Adrenal gland (tissue), 12 donors: ENCODE results near the gene PTGDR2. TPM values are rescaled to one million over a fixed set of nuclear protein-coding genes. Genes with fewer than 3 reads are reported as not detected.

ENCODE experiments used
- DNase-seq, 7 donors: peaks; one replicate each; pipeline ENCODE4 v3.0.0-alpha.2; 2019 to 2020
- H3K27ac ChIP-seq, 5 donors: fragments of 200-600 bp; sonication (generic) in 4 of 5; 1 replicate in 3 of 5; 2 replicates in 2 of 5; pipeline versions ENCODE4 v1.5.1 to v1.8.0; 2016 to 2020; ENCODE audit warnings: mild to moderate bottlenecking in 1 of 5
- H3K27me3 ChIP-seq: fragments of 200-600 bp; 2 replicates; pipeline ENCODE4 v1.8.0; 2021
- H3K36me3 ChIP-seq, 2 donors: fragments of 200-600 bp; replicated peaks in 1 of 2; 1 replicate in 1 of 2; 2 replicates in 1 of 2; pipeline versions ENCODE4 v1.5.1 to v1.8.0; 2018 to 2022
- H3K4me1 ChIP-seq, 2 donors: fragments of 200-600 bp; replicated peaks in 1 of 2; 1 replicate in 1 of 2; 2 replicates in 1 of 2; pipeline versions ENCODE4 v1.5.1 to v1.8.0; 2018 to 2021
- H3K4me3 ChIP-seq, 4 donors: fragments of 200-600 bp; sonication (generic) in 3 of 4; one replicate each; pipeline ENCODE4 v1.5.1; 2016 to 2018
- H3K9me3 ChIP-seq, 3 donors: fragments of 200-600 bp; sonication (generic) in 1 of 3; replicated peaks in 1 of 3; 1 replicate in 2 of 3; 2 replicates in 1 of 3; pipeline versions ENCODE4 v1.5.1 to v1.8.0; 2016 to 2021
- POLR2A ChIP-seq, 2 donors: fragments of 450-650 bp; IDR thresholded peaks; one replicate each; pipeline ENCODE4 v1.6.1; 2017; ENCODE audit warnings: antibody characterized with exemption in 2 of 2, mild to moderate bottlenecking in 2 of 2, moderate library complexity in 1 of 2
- WGBS, 4 donors: extraction: QIAGEN DNeasy Blood & Tissue Kit in 2 of 4; methylation state at CpG; one replicate each; pipeline versions ENCODE4 v1.1.5 to v1.1.7; 2013 to 2017; 5-methylcytosine and 5-hydroxymethylcytosine counted together
- intact Hi-C, 2 donors: fragments of 100-400 bp; cut with DNase I; formaldehyde crosslinking; loops; one replicate each; pipeline versions ENCODE4 v1.14.1 to v1.15.0; 2022 to 2023
- polyA plus RNA-seq, 3 donors: library from polyadenylated mRNA; stranded (reverse); fragments of 200-250 nt in 2 of 3; fragments of 350-450 nt in 1 of 3; fragmentation: Illumina TruSeq in 1 of 3; extraction: RNeasy Lipid Tissue Mini Kit (QIAGEN cat#74804) in 1 of 3; gene quantifications; one replicate each; pipeline ENCODE4 v1.2.3, GENCODE V29; 2013 to 2014
- total RNA-seq, 9 donors: library from RNA; depleted of rRNA in 4 of 9; stranded (reverse); fragments of >200 nt in 4 of 9; fragments of 120-200 nt in 1 of 9; fragmentation: NEBNext Ultra II Directional in 1 of 9; extraction: Animal tissue kit (Norgen Biotek cat#: 25700) in 1 of 9; gene quantifications; one replicate each; pipeline versions ENCODE4 v1.1.0 to v1.2.4, GENCODE V29; 2013 to 2023
- TF ChIP-seq, protein P1 (sequence below), 6 experiments: fragments of 450-650 bp in 4 of 6; fragments of 200-600 bp in 2 of 6; sonication (generic) in 1 of 6; IDR thresholded peaks; 1 replicate in 5 of 6; 2 replicates in 1 of 6; pipeline versions ENCODE4 v1.5.1 to v1.8.0; 2016 to 2021; ENCODE audit warnings: antibody characterized with exemption in 6 of 6, mild to moderate bottlenecking in 2 of 6, moderate library complexity in 1 of 6
- donor health status: healthy with polysubstance abuse.
- donor health status: Bipolar disorder and iron deficiency.
- donor health status: DM: yes; HTN: yes; CAD: no.
- donor health status: DM: no; HTN: no; CAD: no.
- donor health status: DM: no; HTN: no; CAD: no.
- donor health status: DM: yes; HTN: yes; CAD: no.

Gene PTGDR2
- total and polyA plus RNA-seq, 12 donors, result 0.17 to 0.61 (median 0.24) TPM; not detected in 7

DNA sequence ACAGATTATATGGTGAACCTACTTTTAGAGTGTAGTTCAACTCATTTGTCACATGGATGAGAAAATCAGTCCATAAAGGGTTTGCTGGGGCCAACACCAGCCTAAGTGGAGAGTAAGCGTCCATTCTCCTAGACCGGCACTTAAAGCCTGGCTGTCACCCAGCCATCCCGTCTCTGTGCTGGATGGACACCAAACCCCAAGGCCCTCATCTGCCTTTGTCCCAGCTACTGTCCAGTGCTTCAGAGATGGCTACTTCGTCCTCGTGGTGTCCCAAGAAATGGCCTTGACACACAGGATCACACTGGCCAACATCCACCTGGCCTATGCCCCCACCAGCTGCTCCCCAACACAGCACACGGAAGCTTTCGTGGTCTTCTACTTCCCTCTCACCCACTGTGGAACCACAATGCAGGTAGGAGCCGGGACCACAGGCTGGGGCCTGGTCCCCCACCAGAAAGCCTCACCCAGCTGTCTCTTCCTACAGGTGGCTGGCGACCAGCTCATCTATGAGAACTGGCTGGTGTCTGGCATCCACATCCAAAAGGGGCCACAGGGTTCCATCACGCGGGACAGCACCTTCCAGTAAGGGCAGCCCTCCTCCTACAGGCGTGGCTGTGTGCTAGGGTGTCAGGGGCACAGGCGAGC is 15.1 kb upstream of the PTGDR2 start:
- peaks cover 0 to 22% of the 10 kb centered on the region in 2 donors for H3K4me1 ChIP-seq
- H3K4me3 ChIP-seq, result no peak overlapping the region
- DNase-seq, result no peak
- no peak overlapping the region for H3K27ac ChIP-seq
- intact Hi-C loops, result no loop called here
- TF ChIP-seq POLR2A (IDR thresholded peaks at IDR 0.05), result no peak
- TF ChIP-seq, protein P1, sequence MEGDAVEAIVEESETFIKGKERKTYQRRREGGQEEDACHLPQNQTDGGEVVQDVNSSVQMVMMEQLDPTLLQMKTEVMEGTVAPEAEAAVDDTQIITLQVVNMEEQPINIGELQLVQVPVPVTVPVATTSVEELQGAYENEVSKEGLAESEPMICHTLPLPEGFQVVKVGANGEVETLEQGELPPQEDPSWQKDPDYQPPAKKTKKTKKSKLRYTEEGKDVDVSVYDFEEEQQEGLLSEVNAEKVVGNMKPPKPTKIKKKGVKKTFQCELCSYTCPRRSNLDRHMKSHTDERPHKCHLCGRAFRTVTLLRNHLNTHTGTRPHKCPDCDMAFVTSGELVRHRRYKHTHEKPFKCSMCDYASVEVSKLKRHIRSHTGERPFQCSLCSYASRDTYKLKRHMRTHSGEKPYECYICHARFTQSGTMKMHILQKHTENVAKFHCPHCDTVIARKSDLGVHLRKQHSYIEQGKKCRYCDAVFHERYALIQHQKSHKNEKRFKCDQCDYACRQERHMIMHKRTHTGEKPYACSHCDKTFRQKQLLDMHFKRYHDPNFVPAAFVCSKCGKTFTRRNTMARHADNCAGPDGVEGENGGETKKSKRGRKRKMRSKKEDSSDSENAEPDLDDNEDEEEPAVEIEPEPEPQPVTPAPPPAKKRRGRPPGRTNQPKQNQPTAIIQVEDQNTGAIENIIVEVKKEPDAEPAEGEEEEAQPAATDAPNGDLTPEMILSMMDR (IDR thresholded peaks at IDR 0.05), result no peak
- H3K36me3 ChIP-seq, result no peaks in the 10 kb centered on the region
- H3K9me3 ChIP-seq, result no peaks in the 10 kb centered on the region
- no peaks in the 10 kb centered on the region for H3K27me3 ChIP-seq
- 81 to 86% (median 83%) methylated on average over 9 to 13 of the region's 13 CpGs for WGBS, 4 donors

DNA sequence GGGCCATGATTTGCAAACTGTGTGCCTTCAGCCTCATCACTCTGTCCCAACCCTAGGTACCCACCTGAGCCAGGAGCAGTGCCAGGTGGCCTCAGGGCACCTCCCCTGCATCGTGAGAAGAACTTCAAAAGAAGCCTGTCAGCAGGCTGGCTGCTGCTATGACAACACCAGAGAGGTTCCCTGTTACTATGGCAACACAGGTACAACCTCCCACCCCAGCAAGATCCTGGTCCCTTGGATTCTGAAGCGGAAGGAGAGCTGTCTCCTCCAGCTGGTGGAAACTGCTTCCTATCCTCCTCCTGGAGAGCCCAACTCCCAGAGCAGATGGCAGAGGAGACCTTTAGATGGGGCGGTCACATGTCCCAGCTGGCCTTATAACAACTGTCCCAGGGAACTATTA is 14.5 kb upstream of the PTGDR2 start:
- DNase-seq, result peak in 1 of 7 donors; percentile 48
- peaks cover 0 to 22% of the 10 kb centered on the region in 2 donors for H3K4me1 ChIP-seq
- 70 to 96% (median 77%) methylated on average over 2 to 3 of the region's 3 CpGs for WGBS, 4 donors

DNA sequence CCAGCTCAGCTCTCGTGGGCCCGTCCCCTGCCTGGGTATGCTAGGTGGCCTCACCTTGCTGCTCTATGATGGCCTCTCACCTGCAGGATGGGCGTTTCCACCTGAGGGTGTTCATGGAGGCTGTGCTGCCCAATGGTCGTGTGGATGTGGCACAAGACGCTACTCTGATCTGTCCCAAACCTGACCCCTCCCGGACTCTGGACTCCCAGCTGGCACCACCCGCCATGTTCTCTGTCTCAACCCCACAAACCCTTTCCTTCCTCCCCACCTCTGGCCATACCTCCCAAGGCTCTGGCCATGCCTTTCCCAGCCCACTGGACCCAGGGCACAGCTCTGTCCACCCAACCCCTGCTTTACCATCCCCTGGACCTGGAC is 13.7 kb upstream of the PTGDR2 start:
- DNase-seq, result peak in 2 of 7 donors; percentile 5 to 28
- intact Hi-C loops, result no loop called here
- 87 to 96% (median 93%) methylated on average over 4 to 7 of the region's 7 CpGs for WGBS, 4 donors
- H3K27me3 ChIP-seq, result no peaks in the 10 kb centered on the region
- no peak for TF ChIP-seq POLR2A (IDR thresholded peaks at IDR 0.05)
- TF ChIP-seq, protein P1 (IDR thresholded peaks at IDR 0.05), result no peak
- H3K4me3 ChIP-seq, result no peak overlapping the region
- no peaks in the 10 kb centered on the region for H3K36me3 ChIP-seq
- no peaks in the 10 kb centered on the region for H3K9me3 ChIP-seq
- H3K27ac ChIP-seq, result no peak overlapping the region
- H3K4me1 ChIP-seq, result peaks cover 0 to 22% of the 10 kb centered on the region in 2 donors

More for the DNA sequence above, 14.5 kb upstream of the PTGDR2 start:
- intact Hi-C loops, result no loop called here
- H3K27me3 ChIP-seq, result no peaks in the 10 kb centered on the region
- H3K9me3 ChIP-seq, result no peaks in the 10 kb centered on the region
- no peak for TF ChIP-seq POLR2A (IDR thresholded peaks at IDR 0.05)
- TF ChIP-seq, protein P1 (IDR thresholded peaks at IDR 0.05), result no peak
- no peaks in the 10 kb centered on the region for H3K36me3 ChIP-seq
- H3K4me3 ChIP-seq, result no peak overlapping the region
- H3K27ac ChIP-seq, result no peak overlapping the region

DNA sequence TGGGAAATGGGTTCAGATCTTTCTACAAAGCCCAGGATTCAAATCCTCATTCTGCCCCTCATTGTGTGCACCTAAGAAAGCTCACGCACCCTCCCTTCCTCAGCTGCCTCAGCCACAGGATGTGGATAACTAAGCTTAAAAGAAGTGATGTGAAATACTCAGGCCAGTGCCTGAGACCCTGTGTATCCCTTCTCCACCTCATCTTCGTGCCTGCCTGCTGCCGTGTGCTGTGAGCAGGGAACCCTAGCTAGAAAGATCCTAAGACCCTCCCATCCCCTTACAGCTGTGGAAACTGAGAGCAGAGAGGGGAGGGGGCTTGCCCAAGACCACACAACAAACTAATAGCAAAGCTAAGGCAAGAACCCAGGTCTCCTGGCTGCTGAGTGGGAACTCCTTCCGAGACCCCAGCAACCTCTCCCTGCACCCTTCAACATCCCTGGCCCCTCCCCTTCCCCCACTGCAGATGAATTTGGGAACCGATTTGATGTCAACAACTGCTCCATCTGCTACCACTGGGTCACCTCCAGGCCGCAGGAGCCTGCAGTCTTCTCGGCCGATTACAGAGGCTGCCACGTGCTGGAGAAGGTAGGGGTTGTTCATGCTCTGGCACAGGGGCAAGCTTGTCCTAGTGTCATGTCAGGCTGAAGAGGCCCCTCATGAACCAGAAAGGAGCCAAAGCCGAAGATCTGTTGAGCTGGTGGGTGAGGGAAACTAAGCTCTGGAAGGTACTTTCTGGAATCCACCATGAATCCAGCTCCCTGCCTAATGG is 13.1 kb upstream of the PTGDR2 start:
- WGBS, 4 donors, result 73 to 88% (median 83%) methylated on average over 10 of the region's 10 CpGs
- peaks cover 0 to 22% of the 10 kb centered on the region in 2 donors for H3K4me1 ChIP-seq
- DNase-seq, result peak in 2 of 7 donors; percentile 3 to 27
- intact Hi-C loops, result no loop called here
- TF ChIP-seq POLR2A (IDR thresholded peaks at IDR 0.05), result no peak
- TF ChIP-seq, protein P1 (IDR thresholded peaks at IDR 0.05), result no peak
- no peaks in the 10 kb centered on the region for H3K36me3 ChIP-seq
- no peak overlapping the region for H3K4me3 ChIP-seq
- no peaks in the 10 kb centered on the region for H3K9me3 ChIP-seq
- H3K27ac ChIP-seq, result no peak overlapping the region
- no peaks in the 10 kb centered on the region for H3K27me3 ChIP-seq
